Measurements from ENCODE around the gene PTF1A. TPM values are rescaled to one million over a fixed set of nuclear protein-coding genes. Genes with fewer than 3 reads are reported as not detected.

PTF1A gene
- total and polyA plus RNA-seq, 10 of the 15 experiments (the other 5 are each of a cell fraction or from before 2014, with no cell fraction given) = not detected

GRCh38 chr10:23194471-23194965 is 2.4 kb downstream of the PTF1A start (continued):
- no peak for TF ChIP-seq RFX5 (IDR thresholded peaks at IDR 0.05; ENCODE audit: low read depth, low read length)

GRCh38 chr10:23194966-23195845 is 3.1 kb downstream of the PTF1A start:
- BruUV-seq (replicated peaks) = no TSS peak
- Histone ChIP-seq H3K9me3 (replicated peaks; ENCODE audit: control insufficient read depth, insufficient read depth, low read length) (no peaks in the 10 kb centered on the region), H4K20me1 (ENCODE audit: control insufficient read depth, insufficient read depth) (no peaks in the 10 kb centered on the region), H3K9ac (ENCODE audit: control insufficient read depth, insufficient read depth, low read length) (no peak overlapping the region), H3K27me3 (replicated peaks in 1 of 2; ENCODE audit: control insufficient read depth in 2 of 2, insufficient read depth in 2 of 2, low read length in 1 of 2) (peaks cover 0 to 7% of the 10 kb centered on the region in 2 experiments), H3K4me3 (no peak overlapping the region), H3K36me3 (ENCODE audit: control insufficient read depth in 2 of 2, insufficient read depth in 2 of 2, low read length in 1 of 2) (no peaks in the 10 kb centered on the region), H3K4me1 (ENCODE audit: control insufficient read depth, insufficient read depth, low read length) (no peaks in the 10 kb centered on the region), H3K4me2 (ENCODE audit: control insufficient read depth, insufficient read depth) (no peak overlapping the region), H3K27ac (ENCODE audit: control insufficient read depth, insufficient read depth) (no peak overlapping the region), H3K79me2 (ENCODE audit: control insufficient read depth, insufficient read depth, low read length) (no peaks in the 10 kb centered on the region), H2AFZ (ENCODE audit: control insufficient read depth, low read depth, low read length) (no peak overlapping the region)
- ChIA-PET RAD21 (ENCODE audit: unreplicated experiment) (no interaction called here), CTCF (no interaction called here), SMC1A (ENCODE audit: uncharacterized antibody, unreplicated experiment) (no interaction called here), POLR2A (no interaction called here)
- WGBS (ENCODE audit: insufficient coverage, insufficient replicate concordance, low lambda C conversion rate, missing lambda C conversion rate) = 30% methylated on average over 70 of the region's 70 CpGs
- in situ Hi-C loops (cut with MboI) = no loop called here
- intact Hi-C loops (cut with micrococcal nuclease; ENCODE audit: unreplicated experiment) = no loop called here
- FAIRE-seq = no peak
- no peak for ATAC-seq
- no peak for DNase-seq (ENCODE audit: low read depth, low spot score)
- TF ChIP-seq TCF12 (IDR thresholded peaks at IDR 0.05; ENCODE audit: low read depth, low read length) = no peak
- TF ChIP-seq PRDM15 (CRISPR knock-in tag; IDR thresholded peaks at IDR 0.05) = no peak
- TF ChIP-seq SMAD5 (IDR thresholded peaks at IDR 0.05; ENCODE audit: low read depth) = no peak
- TF ChIP-seq NRF1 (conservative IDR thresholded peaks at IDR 0.05; ENCODE audit: low read depth, low read length) = no peak
- no peak for TF ChIP-seq TBL1XR1 (IDR thresholded peaks at IDR 0.05; ENCODE audit: low read depth, low read length)
- TF ChIP-seq ZNF592 (IDR thresholded peaks at IDR 0.05) = no peak
- no peak for TF ChIP-seq ATF2 (IDR thresholded peaks at IDR 0.05; ENCODE audit: low read length)

Data from GM12878 (cell line).